Dendritic cell treated with granulocyte-macrophage colony-stimulating factor and Interleukin-4, amounts not matched to agents 40 ng/mL and 50 ng/mL, for 4 days (primary cell): ENCODE measurements around the gene SLC52A1.

Source experiments
- H3K27ac Mint-ChIP-seq: one replicate; pipeline ENCODE4 v1.8.0; 2022; ENCODE audit warnings: mild to moderate bottlenecking, mixed read lengths
- H3K27me3 Mint-ChIP-seq: one replicate; pipeline ENCODE4 v1.8.0; 2022; ENCODE audit warnings: mild to moderate bottlenecking, mixed read lengths
- H3K36me3 Mint-ChIP-seq: one replicate; pipeline ENCODE4 v1.8.0; 2022; ENCODE audit warnings: low read depth, mixed read lengths
- H3K4me1 Mint-ChIP-seq: one replicate; pipeline ENCODE4 v1.8.0; 2022; ENCODE audit warnings: low read depth, mixed read lengths
- H3K4me3 Mint-ChIP-seq: one replicate; pipeline ENCODE4 v1.8.0; 2022; ENCODE audit warnings: mild to moderate bottlenecking, moderate library complexity, mixed read lengths
- H3K9me3 Mint-ChIP-seq: one replicate; pipeline ENCODE4 v1.8.0; 2022; ENCODE audit warnings: mixed read lengths
- intact Hi-C: fragments of 100-400 bp; cut with micrococcal nuclease; formaldehyde crosslinking; loops from one replicate; pipeline ENCODE4 v1.15.0; 2022

SLC52A1 gene

GRCh38 chr17:5022171-5022711, 13.0 kb downstream of the SLC52A1 start:
- Mint-ChIP-seq H3K9me3 (no peaks in the 10 kb centered on the region), H3K27ac (no peak overlapping the region), H3K4me1 (peaks cover 35% of the 10 kb centered on the region), H3K27me3 (peaks cover 3% of the 10 kb centered on the region), H3K4me3 (no peak overlapping the region), H3K36me3 (peaks cover 80% of the 10 kb centered on the region)
- intact Hi-C loops = no loop called here

- H3K36me3 Mint-ChIP-seq = peaks cover 91% of the 10 kb centered on the region
- H3K27ac Mint-ChIP-seq = no peak overlapping the region
- intact Hi-C loops = no loop called here
- H3K4me3 Mint-ChIP-seq = no peak overlapping the region
- peaks cover 40% of the 10 kb centered on the region for H3K4me1 Mint-ChIP-seq
- no peaks in the 10 kb centered on the region for H3K9me3 Mint-ChIP-seq
- peaks cover 3% of the 10 kb centered on the region for H3K27me3 Mint-ChIP-seq
Observed at GRCh38 chr17:5020502-5021023, 14.7 kb downstream of the SLC52A1 start.

- H3K27me3 Mint-ChIP-seq = peaks cover 3% of the 10 kb centered on the region
- H3K4me1 Mint-ChIP-seq = peaks cover 35% of the 10 kb centered on the region
- H3K36me3 Mint-ChIP-seq = peaks cover 94% of the 10 kb centered on the region
- H3K9me3 Mint-ChIP-seq = no peaks in the 10 kb centered on the region
- intact Hi-C loops = no loop called here
- H3K4me3 Mint-ChIP-seq = no peak overlapping the region
- peak overlapping the region; percentile 0 for H3K27ac Mint-ChIP-seq
Observed at GRCh38 chr17:5019475-5019956, 15.7 kb downstream of the SLC52A1 start.

GRCh38 chr17:5014357-5014756, 20.9 kb downstream of the SLC52A1 start:
- Mint-ChIP-seq H3K9me3 (no peaks in the 10 kb centered on the region), H3K4me1 (peaks cover 26% of the 10 kb centered on the region), H3K27me3 (no peaks in the 10 kb centered on the region), H3K27ac (peak overlapping the region; percentile 30), H3K4me3 (no peak overlapping the region), H3K36me3 (peaks cover 93% of the 10 kb centered on the region)
- intact Hi-C loops = no loop called here

- Mint-ChIP-seq H3K27ac (no peak overlapping the region), H3K36me3 (peaks cover 93% of the 10 kb centered on the region), H3K9me3 (no peaks in the 10 kb centered on the region), H3K27me3 (no peaks in the 10 kb centered on the region), H3K4me3 (no peak overlapping the region), H3K4me1 (peaks cover 15% of the 10 kb centered on the region)
- intact Hi-C loops = no loop called here
Observed at GRCh38 chr17:5011928-5012327, 23.3 kb downstream of the SLC52A1 start.

GRCh38 chr17:5003214-5003867, 31.9 kb downstream of the SLC52A1 start:
- Mint-ChIP-seq H3K27me3 (no peaks in the 10 kb centered on the region), H3K9me3 (no peaks in the 10 kb centered on the region), H3K4me1 (peaks cover 26% of the 10 kb centered on the region), H3K4me3 (no peak overlapping the region), H3K27ac (no peak overlapping the region), H3K36me3 (peaks cover 100% of the 10 kb centered on the region)
- intact Hi-C loops = no loop called here

GRCh38 chr17:5002121-5002788, 33.0 kb downstream of the SLC52A1 start:
- H3K27me3 Mint-ChIP-seq = no peaks in the 10 kb centered on the region
- peaks cover 26% of the 10 kb centered on the region for H3K4me1 Mint-ChIP-seq
- intact Hi-C loops = no loop called here
- no peaks in the 10 kb centered on the region for H3K9me3 Mint-ChIP-seq
- H3K27ac Mint-ChIP-seq = no peak overlapping the region
- H3K36me3 Mint-ChIP-seq = peaks cover 95% of the 10 kb centered on the region
- H3K4me3 Mint-ChIP-seq = no peak overlapping the region

GRCh38 chr17:5000237-5000639, 35.0 kb downstream of the SLC52A1 start:
- intact Hi-C loops = no loop called here
- no peaks in the 10 kb centered on the region for H3K9me3 Mint-ChIP-seq
- peaks cover 34% of the 10 kb centered on the region for H3K4me1 Mint-ChIP-seq
- H3K27ac Mint-ChIP-seq = no peak overlapping the region
- H3K27me3 Mint-ChIP-seq = peaks cover 16% of the 10 kb centered on the region
- peaks cover 75% of the 10 kb centered on the region for H3K36me3 Mint-ChIP-seq
- no peak overlapping the region for H3K4me3 Mint-ChIP-seq

- peaks cover 68% of the 10 kb centered on the region for H3K36me3 Mint-ChIP-seq
- intact Hi-C loops = no loop called here
- H3K4me1 Mint-ChIP-seq = peaks cover 38% of the 10 kb centered on the region
- peaks cover 23% of the 10 kb centered on the region for H3K27me3 Mint-ChIP-seq
- peak overlapping the region; percentile 89 for H3K27ac Mint-ChIP-seq
- no peaks in the 10 kb centered on the region for H3K9me3 Mint-ChIP-seq
- peak overlapping the region; percentile 95 for H3K4me3 Mint-ChIP-seq
Observed at GRCh38 chr17:4999430-5000093, 35.7 kb downstream of the SLC52A1 start.

GRCh38 chr17:4998732-4999429, 36.3 kb downstream of the SLC52A1 start:
- Mint-ChIP-seq H3K36me3 (peaks cover 61% of the 10 kb centered on the region), H3K27me3 (peaks cover 27% of the 10 kb centered on the region), H3K4me1 (peaks cover 38% of the 10 kb centered on the region), H3K27ac (peak overlapping the region; percentile 89), H3K4me3 (peak overlapping the region; percentile 95), H3K9me3 (no peaks in the 10 kb centered on the region)
- intact Hi-C loops = no loop called here

GRCh38 chr17:4998027-4998731, 37.0 kb downstream of the SLC52A1 start:
- intact Hi-C loops = no loop called here
- peaks cover 38% of the 10 kb centered on the region for H3K4me1 Mint-ChIP-seq
- peaks cover 54% of the 10 kb centered on the region for H3K36me3 Mint-ChIP-seq
- peak overlapping the region; percentile 95 for H3K4me3 Mint-ChIP-seq
- H3K27me3 Mint-ChIP-seq = peaks cover 27% of the 10 kb centered on the region
- H3K27ac Mint-ChIP-seq = peak overlapping the region; percentile 89
- H3K9me3 Mint-ChIP-seq = no peaks in the 10 kb centered on the region

GRCh38 chr17:4997302-4998026, 37.8 kb downstream of the SLC52A1 start, which contains the start of the genes INCA1 and KIF1C:
Gene INCA1 (minus strand): TSS chr17:4997522. CDS start chr17:4994437, 3,085 bp downstream.
Gene KIF1C (plus strand): TSS chr17:4997950. CDS start chr17:5000247, 2,297 bp downstream.
- peaks cover 27% of the 10 kb centered on the region for H3K27me3 Mint-ChIP-seq
- peaks cover 47% of the 10 kb centered on the region for H3K36me3 Mint-ChIP-seq
- no peaks in the 10 kb centered on the region for H3K9me3 Mint-ChIP-seq
- H3K4me3 Mint-ChIP-seq = peak within 1 kb of the TSS; percentile 95
- peaks cover 38% of the 10 kb centered on the region for H3K4me1 Mint-ChIP-seq
- peak within 1 kb of the TSS; percentile 89 for H3K27ac Mint-ChIP-seq
- intact Hi-C loops = no loop called here
